ENCODE results near the gene C1QTNF7. TPM values are rescaled to one million over a fixed set of nuclear protein-coding genes. Genes with fewer than 3 reads are reported as not detected.

The C1QTNF7 gene
- total and polyA plus RNA-seq, 10 donors = 0.74 to 22.5 (median 5.2) TPM

DNA sequence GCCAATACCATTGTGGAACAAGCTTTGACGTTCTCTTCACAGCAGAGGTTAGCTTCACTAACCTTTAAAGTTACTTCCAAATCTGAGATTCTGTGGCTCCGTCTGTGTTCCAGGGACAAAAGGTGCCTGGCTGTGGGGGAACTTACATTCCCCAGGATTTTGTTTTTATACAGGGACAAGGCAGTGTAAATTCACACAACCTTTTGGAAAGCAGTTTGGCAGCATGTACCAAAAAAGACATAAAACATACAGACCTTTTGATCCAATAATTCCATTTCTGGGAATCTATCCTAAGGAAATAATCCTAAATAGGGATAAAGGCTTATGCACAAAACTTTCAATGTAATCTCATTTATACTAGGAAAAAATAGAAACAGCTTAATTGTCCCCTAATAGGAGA is 8.9 kb upstream of the C1QTNF7 start:
- no peaks in the 10 kb centered on the region for H3K27me3 ChIP-seq (replicated peaks in 1 of 7)
- H3K4me3 ChIP-seq = no peak overlapping the region
- peaks cover 7 to 45% (median 28%) of the 10 kb centered on the region in 6 donors for H3K4me1 ChIP-seq
- no peaks in the 10 kb centered on the region for H3K36me3 ChIP-seq
- no peaks in the 10 kb centered on the region for H3K9me3 ChIP-seq
- H3K27ac ChIP-seq = no peak overlapping the region
- WGBS, 5 donors = 48 to 95% (median 69%) methylated on average over 2 of the region's 2 CpGs
- intact Hi-C loops (cut with DNase I; ENCODE audit: low total_unique reads) = no loop called here
- no peak for DNase-seq
- TF ChIP-seq, protein P1, sequence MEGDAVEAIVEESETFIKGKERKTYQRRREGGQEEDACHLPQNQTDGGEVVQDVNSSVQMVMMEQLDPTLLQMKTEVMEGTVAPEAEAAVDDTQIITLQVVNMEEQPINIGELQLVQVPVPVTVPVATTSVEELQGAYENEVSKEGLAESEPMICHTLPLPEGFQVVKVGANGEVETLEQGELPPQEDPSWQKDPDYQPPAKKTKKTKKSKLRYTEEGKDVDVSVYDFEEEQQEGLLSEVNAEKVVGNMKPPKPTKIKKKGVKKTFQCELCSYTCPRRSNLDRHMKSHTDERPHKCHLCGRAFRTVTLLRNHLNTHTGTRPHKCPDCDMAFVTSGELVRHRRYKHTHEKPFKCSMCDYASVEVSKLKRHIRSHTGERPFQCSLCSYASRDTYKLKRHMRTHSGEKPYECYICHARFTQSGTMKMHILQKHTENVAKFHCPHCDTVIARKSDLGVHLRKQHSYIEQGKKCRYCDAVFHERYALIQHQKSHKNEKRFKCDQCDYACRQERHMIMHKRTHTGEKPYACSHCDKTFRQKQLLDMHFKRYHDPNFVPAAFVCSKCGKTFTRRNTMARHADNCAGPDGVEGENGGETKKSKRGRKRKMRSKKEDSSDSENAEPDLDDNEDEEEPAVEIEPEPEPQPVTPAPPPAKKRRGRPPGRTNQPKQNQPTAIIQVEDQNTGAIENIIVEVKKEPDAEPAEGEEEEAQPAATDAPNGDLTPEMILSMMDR (IDR thresholded peaks at IDR 0.05 in 8 of 11, conservative IDR thresholded peaks at IDR 0.05 in 3 of 11) = no peak

DNA sequence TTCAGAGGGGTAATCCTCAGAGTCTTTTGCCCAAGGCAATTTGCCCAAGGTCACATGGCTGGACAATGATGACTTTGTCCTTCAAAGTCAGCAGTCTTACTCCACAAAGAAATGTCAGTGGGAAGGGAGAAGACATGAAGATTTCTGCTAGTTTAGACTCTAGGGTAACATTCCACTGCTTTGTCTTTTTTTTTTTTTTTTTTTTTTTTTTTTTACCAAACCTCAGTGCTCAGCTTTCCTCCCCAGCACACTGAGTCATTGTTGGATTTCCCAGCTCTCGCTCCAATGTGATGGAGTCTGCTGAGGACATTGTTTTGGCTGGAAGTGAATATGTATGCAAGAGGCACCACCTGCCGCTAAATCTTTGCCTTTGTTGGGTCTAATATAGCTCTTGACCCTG is 7.2 kb upstream of the C1QTNF7 start:
- peaks cover 5 to 34% (median 16%) of the 10 kb centered on the region in 6 donors for H3K4me1 ChIP-seq
- intact Hi-C loops (cut with DNase I; ENCODE audit: low total_unique reads) = no loop called here
- no peaks in the 10 kb centered on the region for H3K36me3 ChIP-seq
- DNase-seq = no peak
- no peak overlapping the region for H3K4me3 ChIP-seq
- TF ChIP-seq POLR2AphosphoS5 (IDR thresholded peaks at IDR 0.05) = no peak
- TF ChIP-seq POLR2A (IDR thresholded peaks at IDR 0.05) = no peak
- TF ChIP-seq, protein P1 (IDR thresholded peaks at IDR 0.05 in 8 of 11, conservative IDR thresholded peaks at IDR 0.05 in 3 of 11) = no peak
- H3K27ac ChIP-seq = no peak overlapping the region
- 34 to 86% (median 65%) methylated on average over 2 of the region's 2 CpGs for whole genome bisulfite sequencing, 5 donors
- no peaks in the 10 kb centered on the region for H3K9me3 ChIP-seq
- no peaks in the 10 kb centered on the region for H3K27me3 ChIP-seq (replicated peaks in 1 of 7)

DNA sequence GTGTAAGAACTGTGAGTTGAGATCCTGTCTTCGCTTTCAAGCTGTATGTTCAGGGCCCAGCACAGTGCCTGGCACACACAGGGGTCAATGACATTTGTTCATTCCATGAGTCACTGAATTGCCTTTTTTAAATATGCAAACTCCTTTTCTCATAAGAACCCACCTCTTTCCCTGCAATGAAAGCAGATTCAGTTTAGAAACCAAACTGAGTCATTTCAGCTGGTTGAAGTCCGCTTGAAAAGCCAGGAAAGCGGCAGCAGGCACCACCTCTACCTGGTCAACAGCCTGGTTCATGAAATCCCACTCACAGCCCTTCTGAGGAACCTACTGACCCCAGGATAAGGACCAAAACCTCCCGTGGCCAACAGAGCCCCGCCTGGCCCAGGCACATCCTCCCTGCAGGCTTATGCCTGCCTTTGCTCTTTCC is 4.5 kb upstream of the C1QTNF7 start:
- 63 to 74% (median 68%) methylated on average over 5 of the region's 5 CpGs for whole genome bisulfite sequencing, 5 donors
- no peaks in the 10 kb centered on the region for H3K27me3 ChIP-seq (replicated peaks in 1 of 7)
- no peaks in the 10 kb centered on the region for H3K36me3 ChIP-seq
- peak overlapping the region in 1 of 8 donors; percentile 54 for H3K27ac ChIP-seq
- intact Hi-C loops (cut with DNase I; ENCODE audit: low total_unique reads) = no loop called here
- H3K4me1 ChIP-seq = peaks cover 0 to 8% (median 0%) of the 10 kb centered on the region in 6 donors
- H3K9me3 ChIP-seq = no peaks in the 10 kb centered on the region
- no peak overlapping the region for H3K4me3 ChIP-seq
- DNase-seq = no peak
- TF ChIP-seq, protein P1 (IDR thresholded peaks at IDR 0.05 in 8 of 11, conservative IDR thresholded peaks at IDR 0.05 in 3 of 11) = no peak
- TF ChIP-seq POLR2AphosphoS5 (IDR thresholded peaks at IDR 0.05) (no peak), POLR2A (IDR thresholded peaks at IDR 0.05) (no peak)

DNA sequence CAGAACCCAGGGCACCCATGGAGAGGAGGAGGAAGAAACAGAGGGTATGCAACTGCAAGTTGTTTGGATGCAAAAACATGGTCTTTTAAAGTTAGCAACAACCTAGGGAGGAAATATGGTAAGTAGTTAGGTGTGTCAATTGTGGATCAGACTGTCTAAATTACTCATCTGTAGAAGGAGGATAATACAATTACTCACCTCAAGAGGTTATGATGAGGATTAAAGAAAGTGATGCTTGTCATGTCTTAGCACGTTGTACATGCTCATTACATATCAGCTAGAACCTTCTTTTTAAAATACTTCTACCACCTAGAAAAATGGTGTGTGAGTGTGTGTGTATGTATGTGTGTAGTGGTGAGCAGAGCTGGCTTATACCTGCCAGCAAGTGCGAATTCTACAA is 2.3 kb upstream of the C1QTNF7 start:
- no peak for DNase-seq
- TF ChIP-seq, protein P1 (IDR thresholded peaks at IDR 0.05 in 8 of 11, conservative IDR thresholded peaks at IDR 0.05 in 3 of 11) = no peak
- no peak for TF ChIP-seq POLR2A (IDR thresholded peaks at IDR 0.05)
- no peak for TF ChIP-seq POLR2AphosphoS5 (IDR thresholded peaks at IDR 0.05)
- H3K27ac ChIP-seq = no peak overlapping the region
- H3K4me3 ChIP-seq = no peak overlapping the region
- peaks cover 0 to 8% (median 0%) of the 10 kb centered on the region in 6 donors for H3K4me1 ChIP-seq
- H3K9me3 ChIP-seq = no peaks in the 10 kb centered on the region
- WGBS, 5 donors = 80 to 96% (median 85%) methylated on average over 2 of the region's 2 CpGs
- H3K27me3 ChIP-seq (replicated peaks in 1 of 7) = no peaks in the 10 kb centered on the region
- no peaks in the 10 kb centered on the region for H3K36me3 ChIP-seq
- intact Hi-C loops (cut with DNase I; ENCODE audit: low total_unique reads) = no loop called here
